Stimulated activated CD4-positive, alpha-beta T cell treated with anti-CD3 and anti-CD28 coated beads, Interleukin-15, amount 100 ng/mL, for 24 hours (primary cell): ENCODE results near the gene CIAO2A.
"Not testable (repeated sequence)": the region's sequence is repeated elsewhere in the genome, so short reads cannot be mapped to it uniquely, and the experiment has no call there.

ENCODE experiments used
- DNase-seq: peaks from one replicate; pipeline ENCODE4 v3.0.0-alpha.2; 2020

CIAO2A gene

DNA sequence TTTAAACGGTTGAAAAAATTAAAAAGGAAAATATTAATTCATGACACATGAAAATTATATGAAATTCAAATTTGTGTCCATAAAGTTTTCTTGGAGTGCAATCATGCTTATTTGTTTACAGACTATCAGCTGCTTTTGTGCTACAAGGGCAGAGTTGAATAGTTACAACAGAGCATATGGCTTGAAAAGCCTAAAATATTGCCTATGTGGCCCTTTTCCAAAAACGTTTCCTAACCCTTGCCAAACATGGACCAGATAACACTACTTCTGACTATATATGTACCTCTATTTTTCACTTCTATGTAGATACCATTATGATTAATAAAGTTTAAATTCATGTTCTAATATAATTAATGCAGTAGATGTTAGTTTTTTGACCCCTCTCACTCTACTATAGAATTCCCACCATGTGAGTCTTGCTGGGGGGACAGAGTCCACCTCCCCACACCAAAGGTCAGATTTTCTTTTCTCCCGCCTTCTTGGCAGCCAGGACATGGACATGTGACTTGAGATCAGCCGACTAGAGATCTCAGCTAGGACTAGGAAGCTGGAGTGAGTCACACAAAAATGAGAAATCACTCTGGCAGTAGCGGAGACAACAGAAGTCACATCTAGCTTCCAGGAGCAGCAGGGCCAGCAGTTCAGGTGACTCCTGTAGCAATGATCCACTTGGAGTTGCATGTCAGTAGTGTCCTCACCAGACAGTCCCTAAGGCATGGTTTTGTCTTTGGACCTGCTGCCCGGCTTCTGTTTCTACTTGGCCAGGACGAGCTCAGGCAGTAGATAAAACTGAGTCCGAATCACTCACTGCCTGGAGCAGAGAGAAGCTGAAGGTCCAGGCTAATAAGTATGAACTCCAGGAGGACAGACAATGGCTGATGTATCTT, 22.4 kb downstream of the CIAO2A start:
- DNase-seq, result no peak

DNA sequence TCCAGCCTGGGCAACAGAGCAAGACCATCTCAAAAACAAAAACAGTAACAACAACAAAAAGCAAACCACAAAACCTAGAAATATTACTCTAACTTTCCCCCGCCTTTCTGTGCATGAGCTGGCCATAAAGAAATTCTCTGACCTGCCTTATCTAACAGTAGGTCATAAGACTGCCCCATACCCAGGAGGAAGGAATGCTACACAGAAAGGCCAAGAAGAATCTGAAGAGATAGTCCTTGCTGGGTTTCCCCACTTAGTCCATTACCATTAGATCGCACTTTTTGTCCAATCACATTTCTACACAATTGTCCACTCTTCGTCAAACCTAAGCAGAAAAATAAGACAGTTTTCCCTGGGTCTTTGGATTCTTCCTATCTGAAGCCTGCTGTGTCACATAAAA, 23.5 kb downstream of the CIAO2A start:
- DNase-seq, result no peak

DNA sequence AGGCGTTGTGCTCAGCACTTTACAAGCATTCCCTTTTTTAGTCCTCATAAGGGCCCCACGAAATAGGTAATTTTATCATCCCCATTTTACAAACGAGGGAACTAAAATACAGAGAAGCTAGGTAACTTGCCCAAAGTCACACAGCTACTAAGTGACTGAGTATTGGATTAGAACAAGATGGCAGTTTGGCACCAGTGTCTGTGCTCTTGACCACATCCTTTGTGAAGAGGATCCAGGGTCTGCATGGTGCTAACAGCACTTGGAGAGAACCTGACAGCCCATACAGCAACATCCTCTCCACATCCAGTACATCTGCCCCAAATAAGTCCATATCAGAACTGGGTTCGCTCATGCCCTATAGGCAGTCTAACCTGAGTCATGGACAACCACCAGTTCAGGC, 25.5 kb downstream of the CIAO2A start:
- DNase-seq, result no peak

DNA sequence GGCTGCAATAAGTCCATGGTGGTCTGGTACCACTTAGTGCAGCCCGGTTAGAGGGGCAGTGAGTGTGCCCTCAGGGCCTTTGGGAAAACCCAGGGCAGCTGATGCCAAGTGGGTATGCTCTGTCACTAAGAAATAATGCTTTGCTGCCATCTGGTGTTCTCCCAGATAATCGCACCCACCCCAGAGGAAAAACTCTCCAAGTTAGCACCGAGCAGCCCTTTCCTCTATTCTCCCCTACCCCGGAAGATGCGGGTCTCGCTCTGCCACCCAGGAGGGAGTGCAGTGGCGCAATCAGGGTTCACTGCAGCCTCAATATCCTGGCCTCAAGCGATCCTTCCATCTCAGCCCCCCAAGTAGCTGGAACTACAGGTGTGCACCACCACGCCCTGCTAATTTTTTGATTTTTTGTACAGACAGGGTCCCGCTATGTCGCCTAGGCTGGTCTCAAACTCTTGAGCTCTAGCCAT, 26.0 kb downstream of the CIAO2A start:
- DNase-seq, result peak; percentile 73

DNA sequence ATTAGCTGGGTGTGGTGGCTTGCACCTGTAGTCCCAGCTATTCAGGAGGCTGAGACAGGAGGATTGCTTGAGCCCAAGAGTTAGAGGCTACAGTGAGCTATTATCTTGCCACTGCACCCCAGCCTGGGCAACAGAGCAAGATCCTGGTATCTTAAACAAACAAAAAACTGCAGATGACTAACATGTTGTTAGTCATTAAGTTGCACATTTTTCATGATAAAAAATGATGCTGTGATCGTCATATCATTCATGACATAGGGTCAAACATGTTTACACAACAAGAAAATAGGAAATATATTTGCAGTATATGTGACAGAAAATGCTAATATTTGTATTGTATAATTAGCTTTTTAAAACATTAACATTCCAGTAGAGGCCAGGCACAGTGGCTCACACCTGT, 27.2 kb downstream of the CIAO2A start:
- no peak for DNase-seq

DNA sequence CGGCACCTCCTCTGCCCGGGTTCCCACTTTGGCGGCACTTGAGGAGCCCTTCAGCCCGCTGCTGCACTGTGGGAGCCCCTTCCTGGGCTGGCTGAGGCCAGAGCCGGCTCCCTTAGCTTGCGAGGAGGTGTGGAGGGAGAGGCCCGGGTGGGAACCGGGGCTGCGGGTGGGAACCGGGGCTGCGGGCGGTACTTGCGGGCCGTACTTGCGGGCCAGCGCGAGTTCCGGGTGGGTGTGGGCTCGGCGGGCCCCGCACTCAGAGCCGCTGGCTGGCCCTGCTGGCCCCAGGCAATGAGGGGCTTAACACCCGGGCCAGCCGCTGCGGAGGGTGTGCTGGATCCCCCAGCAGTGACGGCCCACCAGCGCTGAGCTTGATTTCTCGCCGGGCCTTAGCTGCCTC, 32.9 kb downstream of the CIAO2A start:
- DNase-seq, result no peak

DNA sequence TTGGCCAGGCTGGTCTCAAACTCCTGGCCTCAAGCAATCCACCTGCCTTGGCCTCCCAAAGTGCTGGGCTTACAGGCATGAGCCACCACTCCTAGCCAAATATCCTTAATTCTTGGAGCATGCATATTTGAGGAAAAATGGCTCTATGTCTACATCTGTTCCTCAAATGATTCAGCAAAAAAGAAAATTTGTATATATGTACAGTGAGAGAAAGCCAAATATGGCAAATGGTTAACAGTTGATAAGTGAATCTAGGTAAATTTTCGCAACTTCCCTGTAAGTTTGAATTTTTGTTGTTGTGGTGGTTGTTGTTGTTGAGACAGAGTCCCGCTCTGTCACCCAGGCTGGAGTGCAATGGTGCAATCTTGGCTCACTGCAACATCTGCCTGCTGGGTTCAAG, 34.5 kb downstream of the CIAO2A start:
- DNase-seq, result not testable (repeated sequence)

DNA sequence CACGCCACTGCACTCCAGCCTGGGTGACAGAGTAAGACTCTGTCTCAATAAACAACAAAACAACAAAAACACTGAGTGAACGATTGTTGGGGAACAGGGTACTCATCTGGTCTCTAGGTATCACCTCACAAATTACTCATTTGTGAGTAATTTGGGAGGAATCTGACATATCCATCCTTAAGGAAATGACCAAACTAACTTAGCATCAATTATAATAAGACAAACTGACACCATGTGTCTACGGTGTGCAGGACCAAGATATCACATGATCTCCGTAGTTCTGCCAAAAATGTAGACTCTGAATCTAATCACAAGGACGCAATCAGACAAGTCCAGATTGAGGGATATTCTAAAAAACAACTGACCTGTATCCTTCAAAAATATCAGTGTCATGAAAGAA, 35.4 kb downstream of the CIAO2A start:
- DNase-seq, result no peak

DNA sequence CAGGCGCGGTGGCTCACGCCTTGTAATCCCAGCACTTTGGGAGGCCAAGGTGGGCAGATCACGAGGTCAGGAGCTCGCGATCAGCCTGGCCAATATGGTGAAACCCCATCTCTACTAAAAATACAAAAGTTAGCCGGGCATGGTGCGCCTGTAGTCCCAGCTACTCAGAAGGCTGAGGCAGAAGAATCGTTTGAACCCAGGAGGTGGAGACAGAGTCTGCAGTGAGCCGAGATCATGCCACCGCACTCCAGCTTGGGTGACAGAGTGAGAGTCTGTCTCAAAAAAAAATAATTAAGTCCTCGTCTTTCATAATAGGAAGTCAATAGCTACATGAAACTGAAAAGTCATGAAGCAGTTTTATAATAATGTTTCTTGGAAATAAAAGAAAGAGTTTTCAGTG, 40.0 kb downstream of the CIAO2A start:
- DNase-seq, result not testable (repeated sequence)

DNA sequence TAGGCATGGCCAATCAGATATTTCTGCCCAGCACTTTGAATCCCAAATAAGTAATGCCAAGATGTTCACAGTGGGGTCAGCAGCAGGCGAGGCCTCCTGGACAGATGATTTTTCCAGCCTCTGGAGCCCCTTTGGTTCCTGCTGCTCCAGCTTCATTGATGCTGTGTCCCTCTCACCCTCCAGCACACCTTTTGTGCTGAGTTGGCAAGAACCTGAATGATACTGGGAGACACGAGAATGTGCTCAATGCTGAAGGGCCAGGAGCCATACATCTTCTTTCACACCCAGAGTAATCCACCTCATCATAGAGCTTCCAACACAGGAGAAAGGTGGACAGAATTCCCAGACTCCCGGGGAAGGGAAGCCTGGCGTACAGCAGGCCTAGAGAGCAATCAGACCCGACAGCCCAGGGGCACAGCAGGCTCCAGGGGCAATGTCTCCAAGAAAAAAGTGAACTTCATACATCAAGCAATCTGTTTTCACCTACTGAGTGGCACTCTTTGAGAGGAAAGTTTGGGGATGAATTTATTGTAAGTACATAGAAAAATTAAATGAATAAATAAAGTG, 40.6 kb downstream of the CIAO2A start:
- no peak for DNase-seq

DNA sequence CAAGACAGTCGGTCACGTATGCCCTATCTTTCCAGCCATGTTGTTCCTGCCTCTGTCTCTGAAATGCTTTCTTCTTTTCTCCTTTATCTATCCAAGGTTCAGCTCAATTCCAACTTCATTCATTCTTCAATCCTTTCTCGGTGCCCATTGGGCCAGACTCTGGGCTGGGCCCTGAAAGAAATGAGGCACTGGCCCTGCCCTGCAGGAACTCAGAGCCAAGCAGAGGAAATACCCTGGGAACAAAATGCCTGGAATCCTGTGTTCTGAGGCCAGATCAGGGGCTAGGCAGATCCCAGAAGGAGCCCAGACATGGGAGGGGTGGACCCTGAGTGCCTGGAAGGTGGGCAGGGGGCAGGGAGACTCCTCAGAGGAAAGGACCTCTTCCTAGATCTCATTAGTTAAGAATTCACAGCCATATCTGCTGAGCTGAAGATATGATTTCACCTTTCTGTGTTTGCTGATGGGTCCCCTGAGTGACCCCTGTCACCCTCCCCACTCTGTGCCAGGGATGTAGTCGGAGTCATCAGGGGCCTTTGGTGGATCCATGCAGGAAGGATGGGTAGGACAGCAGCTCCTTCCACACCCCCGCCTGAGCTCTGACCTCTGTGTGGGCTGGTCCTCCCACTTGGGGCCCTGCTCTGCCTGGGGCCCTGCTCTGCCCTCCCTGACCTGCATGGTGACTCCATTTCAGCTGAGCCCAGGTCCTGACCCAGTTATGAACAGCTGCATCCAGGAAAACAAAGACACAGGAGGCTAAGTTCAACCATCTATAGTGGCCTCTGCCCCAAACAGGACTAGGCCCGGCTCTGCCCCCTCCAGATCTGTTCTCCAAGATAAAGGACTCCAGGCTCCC, 42.0 kb downstream of the CIAO2A start:
- DNase-seq, result no peak

DNA sequence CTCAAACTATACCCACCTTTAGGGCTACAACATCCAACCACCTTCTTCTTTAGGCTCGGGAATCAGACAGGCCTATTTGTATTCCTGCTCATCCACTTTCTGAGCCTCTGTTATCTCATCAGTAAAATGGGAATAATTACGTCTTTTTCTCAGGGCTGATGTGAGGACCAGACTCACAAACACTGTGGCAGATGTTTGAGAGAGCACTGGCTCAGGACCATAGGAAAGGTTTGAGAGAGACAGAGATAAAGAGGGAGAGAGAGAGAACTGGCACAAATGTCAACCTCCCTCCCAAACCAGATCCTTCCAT, 42.6 kb downstream of the CIAO2A start:
- DNase-seq, result no peak

DNA sequence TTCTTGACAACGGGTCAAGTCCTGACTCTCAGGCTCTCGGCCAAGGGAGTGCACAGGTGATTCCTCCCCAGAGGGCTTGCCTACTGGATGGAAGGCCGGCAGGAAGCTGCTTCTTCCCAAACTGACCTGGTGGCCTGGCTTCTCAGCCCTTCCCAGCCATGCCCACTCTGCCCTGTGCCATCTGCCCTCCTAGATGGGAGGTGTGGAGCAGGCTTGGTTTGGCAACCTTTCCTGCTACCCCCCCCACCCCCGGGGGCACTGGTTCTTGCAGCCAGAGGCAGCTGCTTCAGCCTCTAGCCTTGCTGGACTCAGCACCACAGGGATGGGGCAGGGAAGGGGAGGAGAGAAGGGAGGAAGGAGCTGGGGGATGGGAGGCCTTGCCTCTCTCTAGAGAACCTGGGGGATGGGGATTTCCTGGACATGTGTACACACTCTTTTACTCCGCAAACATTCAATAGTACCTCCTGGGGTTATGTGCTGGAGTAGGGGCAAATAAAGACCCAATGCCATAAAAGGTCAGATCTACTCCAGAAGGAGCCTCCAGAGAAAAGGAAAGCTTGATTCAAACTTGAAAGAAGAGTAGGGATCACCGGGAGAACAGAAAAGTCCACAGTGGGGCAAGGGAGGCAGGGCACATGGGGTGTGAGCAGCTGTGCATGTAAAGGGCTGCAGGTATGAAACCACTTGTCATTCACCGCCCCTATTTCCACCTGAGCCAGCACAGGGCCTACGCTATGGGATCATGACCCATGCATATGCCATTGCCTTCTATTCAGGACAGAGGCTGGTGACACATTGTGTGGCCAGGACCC, 43.2 kb downstream of the CIAO2A start:
- no peak for DNase-seq

DNA sequence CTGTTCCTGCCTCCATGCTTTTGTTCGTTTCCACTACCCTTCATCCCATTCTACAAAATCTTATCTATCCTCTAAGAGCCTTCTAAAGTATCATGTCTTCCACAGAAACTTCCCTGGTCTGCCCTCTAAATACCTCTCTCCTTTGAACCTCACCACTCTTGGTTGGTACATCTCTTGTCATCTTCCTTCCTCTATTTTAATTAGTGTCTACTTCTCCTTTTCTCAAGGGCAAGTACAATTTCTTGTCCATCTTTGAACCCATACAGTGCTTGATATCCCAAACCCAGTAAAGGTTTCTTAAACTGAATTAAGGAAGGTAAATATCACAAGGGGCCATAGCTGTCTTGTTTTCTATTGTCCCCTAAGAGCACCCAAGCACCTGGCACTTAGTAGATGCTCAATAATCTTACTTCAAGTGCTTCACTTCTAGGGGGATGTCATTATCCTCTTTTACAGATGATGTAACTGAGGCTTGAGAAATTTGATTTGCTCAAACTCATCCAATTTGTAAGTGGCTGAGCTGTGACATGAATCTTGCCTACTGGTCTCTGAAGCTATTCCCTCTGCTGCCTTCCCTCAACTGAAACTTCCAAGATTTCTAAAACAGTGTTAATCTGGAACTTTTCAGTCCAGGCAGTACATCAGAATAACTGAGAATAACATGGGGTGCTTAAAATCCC, 44.7 kb downstream of the CIAO2A start:
- DNase-seq, result no peak

DNA sequence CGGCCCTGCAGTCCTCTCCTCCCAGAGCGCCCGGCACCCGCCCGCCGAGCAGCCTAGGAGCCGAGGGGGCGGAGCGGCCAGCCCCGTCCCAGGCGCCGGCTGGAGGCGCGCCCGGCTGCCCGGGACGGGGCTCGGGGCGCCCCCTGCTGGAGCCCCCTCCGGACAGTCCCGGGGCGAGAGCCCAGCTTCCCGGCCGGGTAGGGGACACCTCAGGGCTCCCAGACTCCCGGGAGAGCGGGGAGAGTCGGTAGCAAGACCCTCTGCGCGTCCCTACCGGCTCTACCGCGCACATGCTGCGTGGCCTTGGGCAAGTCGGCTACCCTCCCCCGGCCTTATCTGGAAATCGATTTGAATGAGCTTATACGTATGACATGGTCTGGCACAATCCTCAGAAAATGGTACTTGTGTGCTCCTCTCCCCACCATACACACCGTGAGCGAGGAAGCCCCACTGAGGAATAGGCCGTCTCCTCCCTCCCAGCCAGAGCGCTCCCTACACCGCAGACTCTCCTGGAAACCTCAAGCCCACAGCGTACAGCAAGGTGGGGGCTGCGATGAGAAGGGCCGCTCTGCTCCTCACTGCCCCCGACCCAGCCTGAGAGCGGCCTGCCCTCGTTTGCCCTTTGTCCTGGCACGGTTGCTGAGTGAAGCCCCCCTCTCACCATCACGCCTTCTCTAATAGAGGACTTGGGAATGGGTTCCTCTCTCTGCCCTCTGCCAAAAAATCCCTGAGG, 47.1 kb downstream of the CIAO2A start, which contains the start of gene DAPK2:
TSS of gene DAPK2 (minus strand) at position 65 of the 733 bp plus-strand sequence. CDS start 6,224 bp downstream, outside the sequence.
- DNase-seq, result peak; percentile 78

DNA sequence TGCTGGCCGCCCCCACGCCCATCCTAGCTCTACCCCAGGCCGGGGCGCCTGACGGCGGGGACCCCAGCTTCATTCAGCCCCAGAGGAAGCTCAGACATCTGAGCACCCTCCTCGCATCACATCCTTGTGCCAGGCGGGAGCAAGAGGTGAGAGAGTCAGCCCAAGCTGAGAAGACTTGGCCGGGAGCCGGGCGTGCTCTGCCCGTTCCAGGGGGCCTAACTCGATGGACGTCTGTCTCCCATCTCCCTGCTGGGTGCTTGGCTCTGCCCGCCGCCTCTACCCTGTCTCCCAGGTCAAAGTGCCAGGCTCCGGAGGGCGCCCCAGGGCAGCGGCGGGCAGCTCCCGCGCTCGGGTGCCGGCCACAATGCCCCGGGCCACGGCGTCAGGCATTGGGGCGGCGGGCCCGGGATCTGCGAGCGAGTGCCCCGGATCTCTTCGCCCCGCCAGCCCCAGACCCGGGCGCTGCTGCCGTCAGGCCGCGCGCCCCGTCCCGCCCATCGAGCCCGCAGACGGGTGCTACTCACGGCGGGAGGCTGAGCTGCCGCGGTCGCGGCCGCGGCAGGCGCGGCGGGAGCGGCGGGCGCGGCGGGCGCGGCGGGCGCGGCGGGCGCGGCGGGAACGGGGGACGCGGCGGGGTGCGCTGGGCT, 47.7 kb downstream of the CIAO2A start:
- DNase-seq, result no peak

DNA sequence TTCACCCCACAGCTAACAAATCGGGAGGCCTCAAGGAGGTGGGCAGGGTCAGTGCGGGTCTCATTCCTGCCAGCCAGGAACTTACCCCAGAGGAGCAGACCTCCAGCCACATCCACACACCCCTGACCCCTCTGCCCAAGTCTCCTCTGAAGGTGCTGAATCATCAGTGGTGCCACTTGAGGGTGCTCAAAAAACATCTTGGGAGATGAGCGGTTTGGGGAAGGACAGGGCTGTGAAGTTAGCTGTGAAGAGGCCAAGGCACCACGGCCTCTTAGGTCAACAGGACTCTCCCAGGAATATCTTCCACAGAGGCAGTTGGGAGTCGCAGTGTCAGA, 48.6 kb downstream of the CIAO2A start:
- no peak for DNase-seq

DNA sequence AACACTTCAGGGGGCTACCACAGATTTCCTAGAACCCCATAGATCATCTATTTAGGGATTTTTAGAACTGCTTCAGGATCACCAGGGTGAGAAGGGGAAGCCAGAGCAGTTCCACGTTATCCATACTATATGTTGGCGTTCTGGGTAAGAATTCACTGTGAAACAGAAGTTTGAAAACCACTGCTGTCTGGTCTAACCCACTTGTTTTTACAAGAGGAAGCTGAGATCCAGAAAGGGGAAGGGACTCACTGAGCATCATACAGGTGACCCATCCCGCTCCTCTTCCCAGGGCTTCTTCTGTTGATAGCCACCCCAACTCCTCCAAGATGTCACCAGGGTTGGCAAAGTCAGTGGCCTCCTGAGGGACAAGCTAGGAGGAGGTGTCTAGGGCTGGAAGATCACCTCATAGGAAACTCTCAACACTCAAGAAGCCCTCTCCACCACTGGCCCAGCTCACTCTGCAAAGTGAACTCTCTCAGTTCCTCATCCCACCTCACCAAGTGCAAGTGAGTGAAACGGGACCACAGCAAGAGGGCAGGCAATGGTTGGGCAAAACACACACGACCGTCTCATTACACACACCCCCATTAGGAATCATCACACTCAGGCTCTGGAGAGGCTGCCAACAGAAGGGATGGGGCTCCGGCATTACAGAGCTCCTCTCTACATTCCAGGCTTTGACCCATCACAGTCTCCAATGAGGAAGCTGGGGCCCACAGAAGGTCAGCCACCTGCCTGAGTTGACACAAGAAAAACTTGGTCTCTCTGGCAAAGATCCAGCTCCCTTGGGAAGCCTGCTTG, 49.1 kb downstream of the CIAO2A start:
- no peak for DNase-seq

DNA sequence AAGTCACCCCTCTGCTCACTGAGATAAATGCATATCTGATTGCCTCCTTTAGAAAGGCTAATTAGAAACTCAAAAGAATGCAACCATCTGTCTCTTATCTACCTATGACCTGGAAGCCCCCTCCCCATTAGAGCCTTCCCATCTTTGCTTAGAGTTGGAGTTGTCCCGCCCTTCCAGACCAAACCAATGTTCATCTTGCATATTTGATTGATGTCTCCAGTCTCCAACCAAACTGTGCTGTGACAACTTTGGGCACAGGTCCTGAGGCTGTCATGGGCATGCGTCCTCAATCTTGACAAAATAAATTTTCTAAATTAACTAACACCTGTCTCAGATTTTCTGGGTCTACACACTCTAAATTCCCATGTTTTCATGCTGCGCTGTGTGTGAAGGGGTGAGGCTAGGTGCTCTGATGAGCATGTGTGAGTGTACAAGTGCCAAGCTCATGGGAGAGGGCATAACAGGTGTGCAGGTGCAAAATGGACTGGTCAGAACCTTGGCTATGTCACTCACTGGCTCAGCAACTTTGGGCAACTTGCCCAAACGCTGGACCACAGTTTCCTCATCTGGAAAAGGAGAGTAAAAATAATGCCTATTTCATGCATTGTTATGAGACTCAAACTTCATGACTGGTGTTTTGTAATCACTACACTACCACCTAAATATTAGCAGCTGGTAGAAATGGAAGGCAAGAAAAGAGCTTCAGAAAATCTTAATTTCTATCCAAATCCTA, 54.6 kb downstream of the CIAO2A start:
- no peak for DNase-seq
